ENCODE measurements around the gene MAP3K10. TPM values are rescaled to one million over a fixed set of nuclear protein-coding genes. Genes with fewer than 3 reads are reported as not detected.

Gene MAP3K10
- total and polyA plus RNA-seq, 2 of the 4 experiments (the other 2 are of a cell fraction) = 1.8 to 5.5 TPM

GRCh38 chr19:40229926-40230417 is 38.7 kb downstream of the MAP3K10 start:
- Histone ChIP-seq H3K14ac (replicated peaks; ENCODE audit: low read depth, low read length) (no peak overlapping the region), H4K91ac (ENCODE audit: insufficient read depth, low read depth, low read length) (no peak overlapping the region), H3K4ac (ENCODE audit: low read depth, low read length) (no peak overlapping the region), H3K9me3 (ENCODE audit: control insufficient read depth, insufficient read depth, low read length) (no peaks in the 10 kb centered on the region), H2BK20ac (ENCODE audit: low read depth, low read length) (no peak overlapping the region), H3K23ac (ENCODE audit: low read depth, low read length) (no peak overlapping the region), H3K4me1 (ENCODE audit: control insufficient read depth, insufficient read depth, low read length) (peaks cover 16% of the 10 kb centered on the region), H3K9ac (ENCODE audit: low read depth, low read length) (no peak overlapping the region), H3K4me3 (ENCODE audit: insufficient read depth, low read depth, low read length) (no peak overlapping the region), H2AK9ac (replicated peaks; ENCODE audit: low read depth, low read length, poor library complexity) (no peak overlapping the region), H3K27ac (ENCODE audit: insufficient read depth, low read length) (no peak overlapping the region), H4K5ac (ENCODE audit: low read depth, low read length) (no peak overlapping the region), H3K79me1 (ENCODE audit: low read depth in 1 of 2, low read length in 2 of 2) (0 out of 4 replicates have a peak, but pooled peaks cover 4 to 7% of the 10 kb centered on the region in 2 experiments), H2BK120ac (ENCODE audit: low read depth, low read length) (no peak overlapping the region), H3K36me3 (ENCODE audit: control insufficient read depth, insufficient read depth, low read length) (peaks cover 10% of the 10 kb centered on the region; the same call in 1 of the 2 replicates), H3K18ac (ENCODE audit: low read depth, low read length) (no peak overlapping the region), H2AFZ (replicated peaks; ENCODE audit: low read length, poor library complexity) (no peak overlapping the region), H4K20me1 (ENCODE audit: insufficient read depth, low read length) (no peaks in the 10 kb centered on the region), H3K9me1 (ENCODE audit: insufficient read depth, low read length) (peaks cover 18% of the 10 kb centered on the region), H3K56ac (ENCODE audit: extremely low read depth, insufficient read depth, low read length) (no peak overlapping the region), H3K27me3 (ENCODE audit: control insufficient read depth, insufficient read depth, low read length) (no peaks in the 10 kb centered on the region), H2BK5ac (ENCODE audit: low read depth, low read length, poor library complexity, severe bottlenecking) (no peak overlapping the region), H3K4me2 (ENCODE audit: low read depth, low read length) (no peak overlapping the region), H4K8ac (ENCODE audit: low read depth in 2 of 2, low read length in 2 of 2) (no peak overlapping the region), H2AK5ac (ENCODE audit: low read depth, low read length) (no peak overlapping the region), H2BK15ac (ENCODE audit: low read depth, low read length) (no peak overlapping the region)
- no peak for TF ChIP-seq CEBPB (IDR thresholded peaks at IDR 0.05; ENCODE audit: low read depth, low read length)
- no peak for TF ChIP-seq MXI1 (IDR thresholded peaks at IDR 0.05; ENCODE audit: borderline replicate concordance, low read depth, low read length)
- TF ChIP-seq NFE2L2 (IDR thresholded peaks at IDR 0.05; ENCODE audit: low read depth, low read length) = no peak
- no peak for TF ChIP-seq POLR2A (IDR thresholded peaks at IDR 0.05; ENCODE audit: low read depth, low read length)
- TF ChIP-seq MAFK (IDR thresholded peaks at IDR 0.05; ENCODE audit: low read depth, low read length) = no peak
- no peak for TF ChIP-seq CTCF (conservative IDR thresholded peaks at IDR 0.05; ENCODE audit: low read depth, low read length)
- no peak for TF ChIP-seq SMC3 (IDR thresholded peaks at IDR 0.05; ENCODE audit: low read depth, low read length)
- TF ChIP-seq RCOR1 (IDR thresholded peaks at IDR 0.05; ENCODE audit: insufficient replicate concordance, low read length) = no peak
- TF ChIP-seq RAD21 (IDR thresholded peaks at IDR 0.05; ENCODE audit: low read length) = no peak
- no peak for TF ChIP-seq CHD1 (IDR thresholded peaks at IDR 0.05; ENCODE audit: low read depth, low read length)
- TF ChIP-seq MAZ (IDR thresholded peaks at IDR 0.05; ENCODE audit: borderline replicate concordance, low read depth, low read length) = no peak
- ChIA-PET POLR2A (ENCODE audit: unreplicated experiment) (no interaction called here), CTCF (no interaction called here)
- BruUV-seq (replicated peaks) = no TSS peak
- ATAC-seq (ENCODE audit: low read depth) (no peak), DNase-seq (no peak)
- WGBS, 2 experiments (ENCODE audit: extremely low coverage in 2 of 2, insufficient read length in 1 of 2) = 91% methylated on average over 4 of the region's 4 CpGs; no CpG with 5 or more reads in 1 of the 2 experiments
- in situ Hi-C loops (cut with MboI; ENCODE audit: low sequenced_read_pairs) = no loop called here
- dilution Hi-C loops (cut with HindIII; ENCODE audit: low sequenced_read_pairs, unreplicated experiment) = no loop called here
- intact Hi-C loops (cut with micrococcal nuclease) = no loop called here
